Nephron (organoid): ENCODE measurements around the gene TNS3.
A peak's percentile ranks its signal among the peaks of the same experiment; 100 is the strongest.

ENCODE experiments used
- H3K27ac Mint-ChIP-seq, 3 experiments: 2 replicates each; pipeline ENCODE4 v1.8.0; 2020; ENCODE audit warnings: mixed read lengths in 3 of 3, mild to moderate bottlenecking in 2 of 3, moderate library complexity in 1 of 3
- H3K27me3 Mint-ChIP-seq: 2 replicates; pipeline ENCODE4 v1.8.0; 2021; ENCODE audit warnings: low read depth, mild to moderate bottlenecking, moderate library complexity, mixed read lengths
- H3K36me3 Mint-ChIP-seq: 2 replicates; pipeline ENCODE4 v1.8.0; 2020; ENCODE audit warnings: low read depth, mixed read lengths
- H3K4me1 Mint-ChIP-seq: 2 replicates; pipeline ENCODE4 v1.8.0; 2020; ENCODE audit warnings: mixed read lengths
- H3K4me3 Mint-ChIP-seq, 3 experiments: 2 replicates each; pipeline ENCODE4 v1.8.0; 2020; ENCODE audit warnings: mild to moderate bottlenecking in 3 of 3, mixed read lengths in 3 of 3, moderate library complexity in 2 of 3
- H3K9me3 Mint-ChIP-seq: 2 replicates; pipeline ENCODE4 v1.8.0; 2020; ENCODE audit warnings: mixed read lengths
- CTCF ChIP-seq, 3 experiments: fragments of 200-600 bp; sonication (generic); IDR thresholded peaks; one replicate each; pipeline ENCODE4 v1.5.0; 2021; ENCODE audit warnings: antibody characterized with exemption in 3 of 3; ENCODE audit not compliant: unreplicated experiment in 3 of 3

The TNS3 gene

DNA sequence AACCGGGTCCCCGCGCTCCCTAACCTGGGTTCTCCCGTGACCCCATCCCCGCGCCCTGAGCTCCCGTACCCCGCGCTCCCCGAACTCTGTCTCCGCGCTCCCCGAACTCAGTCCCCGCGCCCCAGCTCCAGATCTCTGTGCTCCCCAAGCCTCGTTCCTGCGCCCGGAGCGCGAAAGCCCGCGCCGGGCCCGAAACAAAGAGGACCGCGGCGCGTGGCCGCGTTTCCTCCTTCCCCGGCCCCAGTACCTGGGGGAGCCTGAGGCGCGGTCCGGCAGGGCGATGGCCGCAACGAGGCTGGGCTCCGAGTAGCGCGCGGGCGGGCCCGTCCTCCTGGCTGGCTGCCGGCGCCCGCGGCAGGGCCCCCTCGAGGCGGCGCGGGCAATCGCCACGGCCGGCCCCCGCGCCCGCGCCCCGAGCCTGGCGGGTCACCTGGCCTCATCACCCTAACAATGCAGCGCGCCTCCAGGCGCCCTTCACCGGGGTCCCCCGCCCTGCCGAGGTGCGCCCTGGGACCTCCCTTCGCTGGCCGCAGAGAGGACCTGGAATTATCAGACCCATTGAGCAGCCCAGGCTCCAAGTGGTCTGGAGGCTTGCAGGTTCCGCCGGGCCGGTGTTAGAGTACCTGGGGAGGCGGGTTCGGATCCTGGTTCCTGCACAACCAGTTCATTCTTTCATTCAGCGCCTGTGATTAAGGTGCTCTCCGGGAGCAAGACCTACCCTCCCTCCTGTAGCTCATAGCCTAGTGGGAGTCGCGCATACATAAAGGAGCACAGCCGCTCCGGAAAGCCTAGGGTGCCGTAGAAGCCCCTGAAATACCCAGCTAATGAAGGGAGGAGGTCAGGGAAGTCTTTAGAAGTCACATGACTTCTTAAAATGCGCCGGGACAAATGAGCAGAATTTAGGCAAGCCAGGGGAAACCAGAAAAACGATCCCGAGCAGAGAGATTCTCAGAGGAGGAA, at the start of gene TNS3:
TNS3 (minus strand) TSS at position 308 of the 960 bp plus-strand sequence. CDS start 142,475 bp downstream, outside the sequence.
- peaks cover 68% of the 10 kb centered on the region for H3K4me1 Mint-ChIP-seq

GRCh38 chr7:47631711-47632110, 49.8 kb upstream of the TNS3 start:
- Mint-ChIP-seq H3K27me3 (peaks cover 15% of the 10 kb centered on the region), H3K4me1 (peaks cover 44% of the 10 kb centered on the region), H3K4me3 (no peak overlapping the region), H3K27ac (peak overlapping the region in 2 of 3 experiments; percentile 55 to 65), H3K9me3 (no peaks in the 10 kb centered on the region), H3K36me3 (no peaks in the 10 kb centered on the region)
- TF ChIP-seq CTCF (IDR thresholded peaks at IDR 0.05; ENCODE audit: unreplicated experiment in 3 of 3): no peak

More for the DNA sequence above, at the start of gene TNS3:
- peaks cover 2% of the 10 kb centered on the region for H3K36me3 Mint-ChIP-seq
- H3K9me3 Mint-ChIP-seq: peaks cover 3% of the 10 kb centered on the region
- peak in 2 of 3 experiments; percentile 14 to 36 for TF ChIP-seq CTCF (IDR thresholded peaks at IDR 0.05; ENCODE audit: unreplicated experiment in 3 of 3)
- H3K27ac Mint-ChIP-seq: peak within 1 kb of the TSS; percentile 94 to 100 (median 98)
- H3K4me3 Mint-ChIP-seq: peak within 1 kb of the TSS; percentile 98 to 99 (median 99)
- H3K27me3 Mint-ChIP-seq: peaks cover 17% of the 10 kb centered on the region

- no peaks in the 10 kb centered on the region for H3K36me3 Mint-ChIP-seq
- peak overlapping the region in 2 of 3 experiments; percentile 30 to 45 for H3K27ac Mint-ChIP-seq
- no peak overlapping the region for H3K4me3 Mint-ChIP-seq
- H3K9me3 Mint-ChIP-seq: no peaks in the 10 kb centered on the region
- no peaks in the 10 kb centered on the region for H3K27me3 Mint-ChIP-seq
- TF ChIP-seq CTCF (IDR thresholded peaks at IDR 0.05; ENCODE audit: unreplicated experiment in 3 of 3): no peak
- peaks cover 48% of the 10 kb centered on the region for H3K4me1 Mint-ChIP-seq
These were observed 45.8 kb upstream of the TNS3 start for GRCh38 chr7:47627580-47628283.

DNA sequence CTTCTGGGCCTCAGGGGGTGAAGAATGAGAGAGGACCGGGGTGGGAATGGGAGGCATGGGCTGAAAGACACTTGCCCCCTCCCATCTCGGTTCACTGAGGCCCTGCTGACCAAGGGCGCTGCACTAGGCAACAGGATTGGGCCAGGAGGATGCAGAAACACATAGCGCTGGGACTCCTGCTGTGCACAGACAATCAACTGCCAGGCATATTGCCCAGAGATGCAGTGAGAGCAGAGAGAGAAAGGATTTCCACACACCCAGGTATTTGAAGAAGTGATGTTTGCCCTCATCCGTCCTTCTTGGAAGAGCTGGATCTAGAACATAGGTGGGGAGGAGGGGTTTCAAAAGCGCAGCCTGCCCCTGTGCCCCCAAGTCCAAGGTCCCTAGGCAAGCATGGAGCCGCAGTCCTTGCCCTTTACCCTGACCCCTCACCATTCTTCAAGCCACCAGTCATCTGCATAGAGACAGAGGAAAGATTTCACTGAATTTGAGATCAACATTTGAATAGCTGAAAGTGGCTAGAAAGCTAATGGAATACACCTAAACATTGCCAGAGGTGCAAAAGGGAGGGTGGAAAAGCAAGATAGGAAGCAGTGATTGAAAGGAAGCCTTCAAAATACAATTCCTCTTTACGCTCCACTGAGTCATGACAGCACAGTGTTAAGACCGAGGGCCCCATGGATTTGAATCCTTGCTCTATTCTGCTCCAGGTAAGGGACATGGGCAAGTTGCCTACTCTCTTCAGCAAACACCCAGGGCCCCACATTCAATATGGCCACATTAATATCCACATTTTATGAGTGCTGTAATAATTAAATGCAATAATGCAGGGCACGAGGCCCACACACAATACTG, 44.2 kb upstream of the TNS3 start:
- H3K4me3 Mint-ChIP-seq: no peak overlapping the region
- no peaks in the 10 kb centered on the region for H3K27me3 Mint-ChIP-seq
- H3K4me1 Mint-ChIP-seq: peaks cover 57% of the 10 kb centered on the region
- TF ChIP-seq CTCF (IDR thresholded peaks at IDR 0.05; ENCODE audit: unreplicated experiment in 3 of 3): no peak
- no peaks in the 10 kb centered on the region for H3K36me3 Mint-ChIP-seq
- peak overlapping the region; percentile 47 to 76 (median 53) for H3K27ac Mint-ChIP-seq
- H3K9me3 Mint-ChIP-seq: no peaks in the 10 kb centered on the region

DNA sequence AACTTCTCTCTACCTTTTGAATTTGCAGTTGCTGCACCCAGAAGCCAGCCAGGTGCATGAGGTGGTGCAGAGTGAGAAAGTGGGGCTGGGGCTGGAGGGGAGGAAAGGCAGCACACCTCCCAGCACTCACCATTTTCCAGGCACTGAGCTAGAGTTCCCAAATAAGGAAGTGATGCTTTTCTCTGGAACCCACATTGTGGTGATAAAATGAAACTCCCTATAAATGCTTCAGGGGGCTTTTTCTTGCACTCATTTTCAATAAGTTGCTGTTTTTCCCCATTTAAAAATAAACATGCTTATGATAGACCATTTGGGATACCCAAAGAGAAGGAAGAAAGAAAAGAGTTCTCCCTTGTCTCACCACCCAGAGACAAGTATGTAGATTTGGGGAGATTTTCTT, 42.8 kb upstream of the TNS3 start:
- TF ChIP-seq CTCF (IDR thresholded peaks at IDR 0.05; ENCODE audit: unreplicated experiment in 3 of 3): no peak
- H3K36me3 Mint-ChIP-seq: no peaks in the 10 kb centered on the region
- H3K27me3 Mint-ChIP-seq: no peaks in the 10 kb centered on the region
- no peak overlapping the region for H3K4me3 Mint-ChIP-seq
- no peaks in the 10 kb centered on the region for H3K9me3 Mint-ChIP-seq
- peak overlapping the region; percentile 87 to 100 (median 98) for H3K27ac Mint-ChIP-seq
- H3K4me1 Mint-ChIP-seq: peaks cover 62% of the 10 kb centered on the region
